Measurements from ENCODE around the gene PRMT2.

GRCh38 chr21:46651121-46651520 lies 15.6 kb downstream of the PRMT2 start:
- TF ChIP-seq POLR2A (IDR thresholded peaks at IDR 0.05) (no peak), CTCF (IDR thresholded peaks at IDR 0.05) (no peak), POLR2AphosphoS5 (IDR thresholded peaks at IDR 0.05) (no peak), EP300 (IDR thresholded peaks at IDR 0.05) (no peak)
